GM20000 (cell line): ENCODE results near the gene PRKN.

Experiments
- DNase-seq: peaks from one replicate; pipeline ENCODE4 v3.0.0; 2012; ENCODE audit warnings: low spot score
- TF ChIP-seq, protein P1 (sequence below): IDR thresholded peaks from 2 replicates; pipeline ENCODE4 v1.5.1; 2012; ENCODE audit warnings: mild to moderate bottlenecking, control low read depth; ENCODE audit errors: extremely low read depth, missing control alignments

PRKN gene

DNA sequence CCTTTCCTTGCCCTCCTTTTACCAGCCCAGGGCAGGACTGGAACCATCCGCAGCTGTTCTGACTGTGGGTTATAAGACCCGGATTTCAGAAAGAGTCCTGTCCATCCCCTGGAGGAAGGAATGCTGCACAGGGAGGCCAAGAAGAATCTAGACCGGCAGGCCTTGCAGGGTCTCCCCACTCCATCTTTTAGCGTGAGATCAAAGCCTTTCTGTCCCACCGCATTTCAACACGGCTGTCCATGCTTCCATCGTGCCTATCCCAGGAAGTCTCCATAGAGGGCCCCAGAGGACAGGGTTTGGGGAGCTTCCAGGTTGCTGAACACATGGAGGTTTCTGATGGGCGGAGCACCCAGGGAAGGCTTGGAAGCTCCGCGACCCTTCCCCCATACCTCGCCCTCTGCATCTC lies 1374.4 kb downstream of the PRKN start:
- TF ChIP-seq, protein P1, sequence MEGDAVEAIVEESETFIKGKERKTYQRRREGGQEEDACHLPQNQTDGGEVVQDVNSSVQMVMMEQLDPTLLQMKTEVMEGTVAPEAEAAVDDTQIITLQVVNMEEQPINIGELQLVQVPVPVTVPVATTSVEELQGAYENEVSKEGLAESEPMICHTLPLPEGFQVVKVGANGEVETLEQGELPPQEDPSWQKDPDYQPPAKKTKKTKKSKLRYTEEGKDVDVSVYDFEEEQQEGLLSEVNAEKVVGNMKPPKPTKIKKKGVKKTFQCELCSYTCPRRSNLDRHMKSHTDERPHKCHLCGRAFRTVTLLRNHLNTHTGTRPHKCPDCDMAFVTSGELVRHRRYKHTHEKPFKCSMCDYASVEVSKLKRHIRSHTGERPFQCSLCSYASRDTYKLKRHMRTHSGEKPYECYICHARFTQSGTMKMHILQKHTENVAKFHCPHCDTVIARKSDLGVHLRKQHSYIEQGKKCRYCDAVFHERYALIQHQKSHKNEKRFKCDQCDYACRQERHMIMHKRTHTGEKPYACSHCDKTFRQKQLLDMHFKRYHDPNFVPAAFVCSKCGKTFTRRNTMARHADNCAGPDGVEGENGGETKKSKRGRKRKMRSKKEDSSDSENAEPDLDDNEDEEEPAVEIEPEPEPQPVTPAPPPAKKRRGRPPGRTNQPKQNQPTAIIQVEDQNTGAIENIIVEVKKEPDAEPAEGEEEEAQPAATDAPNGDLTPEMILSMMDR = no peak
- DNase-seq = no peak

DNA sequence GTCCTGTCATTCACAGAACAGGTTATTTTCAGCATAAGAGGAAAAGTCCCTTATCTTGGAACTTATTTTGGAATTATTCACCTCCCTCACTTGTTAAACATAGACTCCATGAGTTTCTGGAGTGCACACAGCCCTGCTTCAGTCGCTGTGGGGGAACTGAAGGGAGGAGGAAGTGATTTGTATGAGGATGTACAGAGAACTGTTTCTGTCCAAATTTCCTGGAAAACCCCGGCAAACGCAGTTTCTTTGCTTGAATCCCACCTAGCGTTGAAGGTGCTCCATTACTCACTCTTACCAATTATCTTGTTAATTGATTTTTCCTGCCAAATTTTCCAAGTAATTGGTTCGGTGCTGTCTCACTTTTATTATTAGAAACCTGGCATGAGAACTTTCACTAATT lies 1375.7 kb downstream of the PRKN start:
- TF ChIP-seq, protein P1 = no peak
- DNase-seq = no peak

DNA sequence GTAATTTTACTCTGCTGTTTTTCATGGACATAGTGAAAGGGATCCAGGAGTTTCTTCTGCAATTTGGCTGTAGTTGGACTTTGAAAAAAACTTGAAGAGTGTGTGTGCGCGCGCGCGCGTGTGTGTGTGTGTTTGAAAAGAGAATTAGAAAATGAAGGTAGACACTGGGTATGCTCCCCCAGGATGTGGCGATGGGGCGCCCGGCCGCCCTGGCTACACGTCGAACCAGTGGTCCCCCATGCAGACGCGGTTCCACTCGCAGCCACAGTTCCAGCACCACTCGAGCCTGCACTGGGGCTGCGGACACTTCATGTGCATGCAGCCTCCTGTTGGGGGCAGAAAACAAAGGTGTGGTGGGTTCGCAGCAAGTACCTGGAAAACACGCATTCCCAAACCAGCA lies 1377.7 kb downstream of the PRKN start:
- DNase-seq = no peak
- TF ChIP-seq, protein P1 = no peak

- no peak for DNase-seq
- TF ChIP-seq, protein P1 = no peak
Measured at GRCh38 chr6:161348628-161348994, 1379.0 kb downstream of the PRKN start.

GRCh38 chr6:161347988-161348627 lies 1379.5 kb downstream of the PRKN start:
- DNase-seq = no peak
- TF ChIP-seq, protein P1 = no peak

DNA sequence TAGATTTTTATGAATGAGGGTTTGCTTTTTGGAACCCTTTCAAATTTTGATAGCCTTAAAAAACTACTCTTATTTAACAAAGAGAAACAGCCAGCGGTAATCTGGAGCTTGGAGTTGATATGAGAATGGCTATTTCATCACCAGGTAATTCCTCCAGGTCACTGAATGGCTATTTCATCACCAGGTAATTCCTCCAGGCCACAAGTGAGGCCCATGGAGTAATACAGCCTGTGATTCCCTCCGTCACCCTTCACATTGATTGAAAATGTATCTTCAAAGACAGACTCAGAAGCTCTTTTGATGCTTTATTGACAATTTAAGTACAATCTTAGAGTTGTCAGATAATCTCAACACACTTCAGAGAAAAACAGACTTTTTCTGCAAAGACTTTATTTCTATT lies 1380.4 kb downstream of the PRKN start:
- TF ChIP-seq, protein P1 = no peak
- DNase-seq = no peak

GRCh38 chr6:161346717-161347116 lies 1380.8 kb downstream of the PRKN start:
- TF ChIP-seq, protein P1 = no peak
- DNase-seq = no peak
